CD4-positive, alpha-beta memory T cell (primary cell): ENCODE results near the gene CD34. TPM values are rescaled to one million over a fixed set of nuclear protein-coding genes. Genes with fewer than 3 reads are reported as not detected.
A peak's percentile ranks its signal among the peaks of the same experiment; 100 is the strongest.

Source experiments
- CTCF ChIA-PET: fragments of 350-600 bp; sonication (Branson Sonifier 250); formaldehyde crosslinking; loops from one replicate; lab custom pipeline; 2021; ENCODE audit warnings: inconsistent platforms; ENCODE audit not compliant: partially characterized antibody; lab: Charles Lee
- POLR2A ChIA-PET: fragments of 350-600 bp; sonication (Branson Sonifier 250); formaldehyde crosslinking; loops from one replicate; lab custom pipeline; 2021; ENCODE audit not compliant: partially characterized antibody; lab: Charles Lee
- DNase-seq, 5 donors: peaks; one replicate each; pipeline versions ENCODE4 v3.0.0 to v3.0.0-alpha.2; 2020 to 2022; ENCODE audit warnings: mixed read lengths in 1 of 5
- H3K27ac ChIP-seq: one replicate; pipeline ENCODE4 v1.7.0; 2013; ENCODE audit warnings: low read depth, low read length
- H3K27me3 ChIP-seq: 2 replicates; pipeline ENCODE4 v1.7.0; 2013; ENCODE audit warnings: mild to moderate bottlenecking, low read length, moderate library complexity; ENCODE audit not compliant: insufficient read depth
- H3K36me3 ChIP-seq: 2 replicates; pipeline ENCODE4 v1.7.0; 2013; ENCODE audit warnings: mild to moderate bottlenecking, low read length, moderate library complexity; ENCODE audit not compliant: insufficient read depth
- H3K4me1 ChIP-seq: 2 replicates; pipeline ENCODE4 v1.7.0; 2013; ENCODE audit warnings: mild to moderate bottlenecking, low read length, moderate library complexity; ENCODE audit not compliant: insufficient read depth
- H3K4me3 ChIP-seq, 2 donors: one replicate each; pipeline ENCODE4 v1.7.0; 2013; ENCODE audit warnings: low read length in 2 of 2, mild to moderate bottlenecking in 1 of 2
- H3K9me3 ChIP-seq, 2 donors: one replicate each; pipeline ENCODE4 v1.7.0; 2013; ENCODE audit warnings: low read length in 2 of 2, control low read depth in 1 of 2; ENCODE audit not compliant: control insufficient read depth in 1 of 2
- H3K27ac Mint-ChIP-seq, 7 donors: one replicate each; pipeline ENCODE4 v1.8.0; 2020 to 2021; ENCODE audit warnings: mixed read lengths in 7 of 7, mild to moderate bottlenecking in 6 of 7, inconsistent platforms in 3 of 7, moderate library complexity in 3 of 7
- H3K27me3 Mint-ChIP-seq, 2 donors: one replicate each; pipeline ENCODE4 v1.8.0; 2020 to 2021; ENCODE audit warnings: mixed read lengths in 2 of 2
- H3K36me3 Mint-ChIP-seq, 2 donors: one replicate each; pipeline ENCODE4 v1.8.0; 2020 to 2021; ENCODE audit warnings: mixed read lengths in 2 of 2, inconsistent platforms in 1 of 2, mild to moderate bottlenecking in 1 of 2
- H3K4me1 Mint-ChIP-seq, 4 donors: one replicate each; pipeline ENCODE4 v1.8.0; 2020 to 2021; ENCODE audit warnings: mixed read lengths in 4 of 4, mild to moderate bottlenecking in 1 of 4
- H3K4me3 Mint-ChIP-seq, 8 donors: one replicate each; pipeline ENCODE4 v1.8.0; 2020 to 2021; ENCODE audit warnings: mixed read lengths in 8 of 8, mild to moderate bottlenecking in 7 of 8, moderate library complexity in 6 of 8, inconsistent platforms in 3 of 8
- H3K9me3 Mint-ChIP-seq, 8 donors: one replicate each; pipeline ENCODE4 v1.8.0; 2020 to 2021; ENCODE audit warnings: mixed read lengths in 8 of 8, mild to moderate bottlenecking in 5 of 8, inconsistent platforms in 3 of 8, moderate library complexity in 1 of 8
- intact Hi-C: fragments of 100-400 bp; cut with micrococcal nuclease; formaldehyde crosslinking; loops from one replicate; pipeline ENCODE4 v1.15.1; 2023
- polyA plus RNA-seq, 2 donors: library from polyadenylated mRNA; unstranded; fragments of 300-500 nt; fragmentation: Illumina TruSeq; gene quantifications; one replicate each; pipeline ENCODE4 v1.2.3, GENCODE V29; 2021
- total RNA-seq, 2 experiments: library from RNA; stranded (reverse); gene quantifications; one replicate each; pipeline ENCODE4 v1.2.3, GENCODE V29; 2021

CD34 gene
- total and polyA plus RNA-seq, 4 experiments from 2014 or later: 0.03 TPM; not detected in 3

DNA sequence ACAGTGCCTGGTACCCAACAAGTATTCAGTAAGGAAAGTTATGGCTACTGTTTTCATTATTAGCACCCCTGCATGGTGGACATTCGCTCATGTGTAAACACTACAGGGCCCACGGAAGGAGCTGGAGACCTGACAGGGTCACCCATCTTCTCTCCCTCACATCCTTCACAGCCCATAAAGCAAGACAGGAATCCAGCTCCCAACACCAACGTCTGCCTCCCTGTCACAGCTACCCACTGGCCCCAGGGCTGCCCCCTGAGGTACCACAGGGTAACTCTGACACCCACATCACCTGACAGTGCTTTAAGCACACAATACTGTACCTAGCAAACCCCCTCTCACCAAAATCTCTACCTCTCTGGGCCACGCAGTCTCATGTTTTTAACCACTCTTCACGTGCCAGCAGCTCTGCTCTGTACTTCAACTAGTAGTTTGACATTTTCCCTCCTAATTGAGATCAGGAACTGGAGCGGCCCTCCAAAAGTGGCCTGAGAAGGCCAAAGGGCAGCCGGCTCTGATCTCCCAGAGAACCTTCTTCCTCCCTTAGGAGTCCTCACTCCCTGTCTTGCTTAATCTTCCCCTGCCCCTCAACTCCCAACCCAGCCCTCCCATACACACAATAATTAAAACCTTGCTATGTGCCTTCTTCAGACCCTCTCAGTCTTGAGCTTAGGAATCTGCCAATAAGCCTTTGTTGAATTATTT, 76.8 kb downstream of the CD34 start:
- intact Hi-C loops: no loop called here
- peaks cover 71 to 97% (median 90%) of the 10 kb centered on the region in 4 donors for H3K4me1 Mint-ChIP-seq
- ChIA-PET CTCF (interaction anchor here (0.8 to 15.6 kb wide), 7 partner anchors 9 to 129 kb away, joined by 3 to 494 read pairs (median 5); no protein-coding TSS in a partner anchor), POLR2A (interaction anchor here (0.9 to 17.7 kb wide), 7 partner anchors 8 to 51 kb away, joined by 3 to 374 read pairs (median 4); no protein-coding TSS in a partner anchor)
- no peak overlapping the region for H3K27ac ChIP-seq
- no peaks in the 10 kb centered on the region for H3K27me3 Mint-ChIP-seq
- peak overlapping the region; percentile 69 to 99 (median 97) for H3K27ac Mint-ChIP-seq
- peaks cover 98% of the 10 kb centered on the region for H3K4me1 ChIP-seq
- no peaks in the 10 kb centered on the region for H3K9me3 Mint-ChIP-seq
- peaks cover 7 to 41% of the 10 kb centered on the region in 2 donors for H3K36me3 Mint-ChIP-seq
- DNase-seq: no peak
- no peaks in the 10 kb centered on the region for H3K27me3 ChIP-seq
- H3K4me3 ChIP-seq: no peak overlapping the region
- H3K9me3 ChIP-seq: no peaks in the 10 kb centered on the region
- peak overlapping the region in 3 of 8 donors; percentile 18 to 44 (median 40) for H3K4me3 Mint-ChIP-seq
- peaks cover 7% of the 10 kb centered on the region for H3K36me3 ChIP-seq

DNA sequence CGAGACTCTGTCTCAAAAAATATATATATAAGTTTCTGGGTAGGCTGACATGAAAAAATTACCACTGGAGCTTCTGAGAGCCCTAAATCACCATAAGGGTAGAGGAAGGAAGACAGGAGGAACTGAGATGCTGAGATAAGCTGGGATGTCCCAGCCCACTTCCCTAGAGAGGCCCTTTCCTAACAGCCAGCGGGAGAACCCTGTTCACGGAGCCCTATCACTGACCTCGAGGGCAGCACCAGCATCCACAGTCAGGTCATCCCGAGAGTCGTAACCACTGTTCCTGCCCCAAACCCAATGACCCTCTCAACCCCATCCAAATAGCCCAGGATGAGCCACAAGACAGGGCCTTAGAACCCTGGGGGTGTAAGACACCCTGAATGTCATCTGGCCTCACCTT, 77.5 kb downstream of the CD34 start:
- intact Hi-C loops: no loop called here
- Mint-ChIP-seq H3K36me3 (peaks cover 3 to 36% of the 10 kb centered on the region in 2 donors), H3K4me3 (peak overlapping the region in 6 of 8 donors; percentile 7 to 87 (median 25)), H3K27ac (peak overlapping the region; percentile 93 to 100 (median 97)), H3K27me3 (no peaks in the 10 kb centered on the region), H3K9me3 (no peaks in the 10 kb centered on the region), H3K4me1 (peaks cover 72 to 97% (median 91%) of the 10 kb centered on the region in 4 donors)
- ChIA-PET CTCF (interaction anchor here (1.2 to 15.6 kb wide), 6 partner anchors 9 to 52 kb away, joined by 3 to 494 read pairs (median 10); no protein-coding TSS in a partner anchor), POLR2A (interaction anchor here (0.9 to 17.7 kb wide), 7 partner anchors 9 to 52 kb away, joined by 3 to 374 read pairs (median 4); no protein-coding TSS in a partner anchor)
- Histone ChIP-seq H3K4me1 (peaks cover 98% of the 10 kb centered on the region), H3K27ac (peak overlapping the region; percentile 30), H3K4me3 (no peak overlapping the region), H3K36me3 (peaks cover 7% of the 10 kb centered on the region), H3K27me3 (no peaks in the 10 kb centered on the region), H3K9me3 (no peaks in the 10 kb centered on the region)
- no peak for DNase-seq

GRCh38 chr1:207832796-207833195, 78.1 kb downstream of the CD34 start:
- no peaks in the 10 kb centered on the region for H3K9me3 Mint-ChIP-seq
- H3K36me3 ChIP-seq: peaks cover 7% of the 10 kb centered on the region
- H3K27me3 ChIP-seq: no peaks in the 10 kb centered on the region
- peak overlapping the region; percentile 66 for H3K27ac ChIP-seq
- ChIA-PET POLR2A (interaction anchor here (0.9 to 17.7 kb wide), 7 partner anchors 9 to 52 kb away, joined by 3 to 374 read pairs (median 4); no protein-coding TSS in a partner anchor), CTCF (interaction anchor here (1.1 to 15.6 kb wide), 7 partner anchors 9 to 130 kb away, joined by 3 to 494 read pairs (median 6); no protein-coding TSS in a partner anchor)
- intact Hi-C loops: no loop called here
- no peak for DNase-seq
- no peaks in the 10 kb centered on the region for H3K9me3 ChIP-seq
- H3K4me1 ChIP-seq: peaks cover 98% of the 10 kb centered on the region
- no peak overlapping the region for H3K4me3 ChIP-seq
- no peaks in the 10 kb centered on the region for H3K27me3 Mint-ChIP-seq
- peak overlapping the region in 6 of 8 donors; percentile 71 to 91 (median 84) for H3K4me3 Mint-ChIP-seq
- H3K27ac Mint-ChIP-seq: peak overlapping the region; percentile 93 to 100 (median 97)
- peaks cover 3 to 34% of the 10 kb centered on the region in 2 donors for H3K36me3 Mint-ChIP-seq
- peaks cover 75 to 97% (median 92%) of the 10 kb centered on the region in 4 donors for H3K4me1 Mint-ChIP-seq

- no peaks in the 10 kb centered on the region for H3K27me3 Mint-ChIP-seq
- H3K27ac Mint-ChIP-seq: peak overlapping the region; percentile 93 to 100 (median 97)
- H3K4me1 Mint-ChIP-seq: peaks cover 72 to 95% (median 88%) of the 10 kb centered on the region in 4 donors
- H3K27ac ChIP-seq: peak overlapping the region; percentile 66
- POLR2A ChIA-PET: interaction anchor here (1.2 to 17.7 kb wide), 4 partner anchors 8 to 51 kb away, joined by 3 to 374 read pairs (median 12); no protein-coding TSS in a partner anchor
- H3K4me3 ChIP-seq: no peak overlapping the region
- H3K9me3 Mint-ChIP-seq: no peaks in the 10 kb centered on the region
- peaks cover 97% of the 10 kb centered on the region for H3K4me1 ChIP-seq
- H3K27me3 ChIP-seq: no peaks in the 10 kb centered on the region
- CTCF ChIA-PET: interaction anchor here (1.1 to 15.6 kb wide), 8 partner anchors 8 to 131 kb away, joined by 3 to 494 read pairs (median 10); no protein-coding TSS in a partner anchor
- intact Hi-C loops: no loop called here
- H3K4me3 Mint-ChIP-seq: peak overlapping the region; percentile 69 to 91 (median 82)
- H3K9me3 ChIP-seq: no peaks in the 10 kb centered on the region
- peak in 4 of 5 donors; percentile 36 to 75 (median 46) for DNase-seq
- H3K36me3 ChIP-seq: peaks cover 1% of the 10 kb centered on the region
- peaks cover 3 to 25% of the 10 kb centered on the region in 2 donors for H3K36me3 Mint-ChIP-seq
Measured at GRCh38 chr1:207831517-207832327, 79.2 kb downstream of the CD34 start.

Other genes with a start within 250 kb of the CD34 start
- gene CD46, start 159.1 kb downstream of the CD34 start, total RNA-seq: 100 to 1,000 TPM; 217 to 234 TPM
- 100 to 1,000 TPM; 171 to 176 TPM for gene CD46, start 159.1 kb downstream of the CD34 start, polyA plus RNA-seq